Thyroid gland (tissue), 4 donors: ENCODE measurements around the gene STAU1.

Source experiments
- POLR2A ChIP-seq, 2 donors: fragments of 450-650 bp; IDR thresholded peaks; one replicate each; pipeline ENCODE4 v1.6.1; 2017; ENCODE audit warnings: antibody characterized with exemption in 2 of 2, mild to moderate bottlenecking in 2 of 2, moderate library complexity in 1 of 2
- TF ChIP-seq, protein P1 (sequence below), 6 experiments: fragments of 200-600 bp in 3 of 6; fragments of 450-650 bp in 3 of 6; sonication (generic) in 3 of 6; IDR thresholded peaks; one replicate each; pipeline ENCODE4 v1.5.1; 2016 to 2019; ENCODE audit warnings: antibody characterized with exemption in 6 of 6, mild to moderate bottlenecking in 2 of 6, inconsistent platforms in 1 of 6, moderate library complexity in 1 of 6

GRCh38 chr20:49169547-49169946 lies 18.6 kb downstream of the STAU1 start:
- TF ChIP-seq, protein P1, sequence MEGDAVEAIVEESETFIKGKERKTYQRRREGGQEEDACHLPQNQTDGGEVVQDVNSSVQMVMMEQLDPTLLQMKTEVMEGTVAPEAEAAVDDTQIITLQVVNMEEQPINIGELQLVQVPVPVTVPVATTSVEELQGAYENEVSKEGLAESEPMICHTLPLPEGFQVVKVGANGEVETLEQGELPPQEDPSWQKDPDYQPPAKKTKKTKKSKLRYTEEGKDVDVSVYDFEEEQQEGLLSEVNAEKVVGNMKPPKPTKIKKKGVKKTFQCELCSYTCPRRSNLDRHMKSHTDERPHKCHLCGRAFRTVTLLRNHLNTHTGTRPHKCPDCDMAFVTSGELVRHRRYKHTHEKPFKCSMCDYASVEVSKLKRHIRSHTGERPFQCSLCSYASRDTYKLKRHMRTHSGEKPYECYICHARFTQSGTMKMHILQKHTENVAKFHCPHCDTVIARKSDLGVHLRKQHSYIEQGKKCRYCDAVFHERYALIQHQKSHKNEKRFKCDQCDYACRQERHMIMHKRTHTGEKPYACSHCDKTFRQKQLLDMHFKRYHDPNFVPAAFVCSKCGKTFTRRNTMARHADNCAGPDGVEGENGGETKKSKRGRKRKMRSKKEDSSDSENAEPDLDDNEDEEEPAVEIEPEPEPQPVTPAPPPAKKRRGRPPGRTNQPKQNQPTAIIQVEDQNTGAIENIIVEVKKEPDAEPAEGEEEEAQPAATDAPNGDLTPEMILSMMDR (IDR thresholded peaks at IDR 0.05) = no peak
- no peak for TF ChIP-seq POLR2A (IDR thresholded peaks at IDR 0.05)
